Stimulated activated naive CD4-positive, alpha-beta T cell treated with Interleukin-2 at 50 U/mL for 16 hours (primary cell): Measurements from ENCODE around the gene NAV2.

Experiments
- DNase-seq: peaks from one replicate; lab custom pipeline; 2025; lab: John Stamatoyannopoulos, UW

NAV2 gene

GRCh38 chr11:19714387-19715363 lies 2.0 kb downstream of the NAV2 start:
- no peak for DNase-seq

DNA sequence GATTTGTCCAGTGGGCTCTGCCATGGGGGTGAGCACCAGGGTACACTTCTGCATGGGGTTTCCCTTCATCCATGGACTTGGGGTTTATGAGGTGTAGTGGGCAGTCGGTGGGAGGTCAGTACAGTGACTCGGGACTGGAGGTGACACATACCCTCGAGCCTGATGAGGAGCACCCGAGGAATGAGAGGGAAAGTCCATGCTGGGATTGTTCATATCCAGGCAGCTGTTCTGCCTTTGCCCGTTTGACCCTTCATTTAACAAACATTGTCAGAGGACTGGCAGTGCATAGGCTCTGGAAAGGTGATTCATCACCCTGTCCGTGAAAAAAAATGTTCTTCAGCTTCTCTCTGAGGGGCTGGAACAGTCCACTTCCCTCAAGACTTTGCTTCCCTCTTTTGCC lies 2.7 kb downstream of the NAV2 start:
- no peak for DNase-seq

DNA sequence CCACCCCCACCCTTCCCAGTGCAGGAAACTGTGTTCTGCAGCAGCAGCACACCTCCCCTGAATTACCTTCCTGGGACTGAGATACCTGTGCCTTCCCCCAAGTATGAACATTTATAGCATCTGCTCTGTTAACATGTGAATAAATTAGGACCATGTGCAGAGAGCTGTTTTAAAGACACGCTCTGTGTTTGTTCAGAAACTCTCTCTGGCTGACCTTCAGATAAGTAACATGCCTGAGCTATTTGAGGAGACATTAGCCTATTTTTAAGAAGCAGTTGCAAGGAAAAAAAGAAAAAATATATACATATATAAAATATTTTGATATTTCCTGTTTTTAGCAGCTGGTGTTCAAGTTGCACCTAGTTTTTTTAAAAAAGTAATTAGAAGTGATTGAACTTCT lies 5.4 kb downstream of the NAV2 start:
- no peak for DNase-seq

DNA sequence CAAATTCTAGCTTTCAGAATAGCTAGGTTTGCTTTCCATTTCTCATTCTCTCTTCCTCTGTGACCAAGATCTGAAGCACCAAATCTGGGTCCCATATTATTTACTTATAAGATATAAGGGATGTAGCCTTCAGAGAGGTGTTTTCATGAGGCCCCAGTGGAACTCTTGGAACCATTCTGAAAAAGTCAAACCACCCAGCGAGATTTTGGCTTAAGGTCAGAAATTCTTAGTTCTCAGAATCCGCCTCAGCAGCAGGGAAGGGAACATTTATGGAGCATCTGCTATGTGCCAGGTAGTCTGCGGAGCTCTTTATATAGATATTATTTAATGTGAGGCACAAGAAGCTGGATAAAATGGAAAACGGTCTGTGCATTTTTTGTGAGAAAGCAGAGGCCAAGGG lies 6.3 kb downstream of the NAV2 start:
- DNase-seq, result no peak

DNA sequence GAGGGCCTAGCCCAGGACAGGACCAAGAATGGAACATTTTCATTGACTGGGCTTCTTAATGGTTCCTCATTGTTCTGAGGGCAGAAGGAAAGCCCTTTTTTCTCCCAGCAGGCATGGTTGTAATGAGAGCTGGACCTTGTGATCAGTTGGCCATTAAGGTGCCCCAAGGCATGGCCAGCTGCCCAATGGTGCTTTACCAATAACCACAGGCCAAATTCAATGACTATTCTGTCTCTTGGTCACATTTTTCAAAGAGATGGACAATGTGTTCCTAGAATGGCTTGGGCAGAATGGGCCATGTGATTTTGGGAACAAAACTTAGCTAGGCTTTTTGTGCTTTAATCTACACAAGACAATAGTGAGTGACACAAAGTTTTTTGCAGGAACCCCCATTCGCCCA lies 7.3 kb downstream of the NAV2 start:
- no peak for DNase-seq

DNA sequence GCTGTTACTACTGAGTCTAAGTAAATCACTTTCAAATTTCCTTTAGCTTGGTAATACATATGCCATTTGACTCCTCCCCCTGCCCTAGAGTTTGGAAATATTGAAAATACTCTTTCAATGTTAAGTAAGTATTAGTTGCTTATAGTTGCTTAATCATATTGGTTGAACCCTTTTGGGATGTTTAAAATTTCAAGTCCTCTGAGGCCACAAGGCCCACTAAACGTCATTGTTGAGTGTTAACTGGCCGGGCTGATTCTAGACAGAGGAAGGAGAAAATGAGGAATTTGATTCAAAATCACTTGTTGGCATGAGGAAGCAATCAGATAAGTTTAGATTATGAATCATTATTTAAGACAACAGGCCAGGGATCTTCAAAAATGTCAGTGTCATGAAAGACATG lies 8.5 kb downstream of the NAV2 start:
- DNase-seq, result no peak

- no peak for DNase-seq
Measured at GRCh38 chr11:19722702-19723101, 10.1 kb downstream of the NAV2 start.

DNA sequence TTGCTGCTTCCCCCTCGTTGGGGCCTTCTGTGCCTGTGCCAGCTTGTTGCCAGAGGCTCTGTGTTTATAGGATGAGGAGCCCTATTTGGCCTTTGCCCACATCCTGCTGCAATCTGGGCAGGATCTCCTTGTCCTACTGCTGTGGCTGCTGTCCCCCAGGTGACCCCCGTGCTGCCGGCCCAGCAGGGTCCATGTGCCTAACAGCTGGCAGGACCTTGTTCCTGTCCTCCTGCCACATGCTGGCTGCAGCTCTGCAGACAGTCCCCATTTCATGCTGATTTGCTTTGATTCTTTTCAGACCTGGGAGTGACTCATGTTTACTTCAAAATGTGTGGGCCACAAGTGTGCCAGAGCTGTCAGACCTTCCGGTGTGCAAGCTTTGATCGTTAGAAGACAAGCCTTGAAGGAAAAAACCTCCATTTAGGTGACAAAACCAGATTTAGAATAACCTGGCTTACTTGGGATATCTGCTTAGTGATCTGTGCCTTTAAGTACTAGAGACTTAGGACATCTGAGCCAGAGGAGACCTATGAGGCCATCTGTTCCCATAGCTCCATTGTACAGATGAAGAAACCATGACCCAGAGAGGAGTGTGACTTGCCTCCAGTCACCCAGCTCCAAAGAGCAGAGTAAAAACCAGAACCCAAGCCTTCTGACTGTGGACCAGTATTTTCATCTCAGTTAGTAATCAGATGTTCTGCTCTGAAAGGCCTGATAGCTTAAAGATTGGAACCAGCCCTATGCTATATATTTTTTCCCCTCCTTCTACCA lies 11.1 kb downstream of the NAV2 start:
- peak; percentile 34 for DNase-seq

DNA sequence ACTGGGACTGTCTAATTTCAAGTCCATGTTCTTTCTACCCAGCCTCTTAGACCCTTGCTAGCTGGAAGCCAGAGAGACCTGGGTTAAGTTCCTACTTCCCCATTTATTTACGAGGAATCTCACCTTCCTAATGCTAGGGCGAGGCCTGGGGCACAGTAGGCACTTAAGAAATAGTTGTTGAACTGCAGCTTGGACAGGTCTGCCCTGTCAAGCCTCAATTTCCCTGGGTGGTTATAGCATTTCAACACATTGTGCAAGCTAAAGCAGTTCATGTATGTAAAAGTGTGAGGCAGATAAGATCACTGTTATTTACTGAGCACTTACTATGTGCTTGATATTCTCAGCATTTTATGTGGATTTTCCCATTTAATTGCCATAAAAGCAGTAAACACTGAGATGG lies 12.1 kb downstream of the NAV2 start:
- DNase-seq, result no peak

- no peak for DNase-seq
Measured at GRCh38 chr11:19725379-19726079, 12.9 kb downstream of the NAV2 start.

DNA sequence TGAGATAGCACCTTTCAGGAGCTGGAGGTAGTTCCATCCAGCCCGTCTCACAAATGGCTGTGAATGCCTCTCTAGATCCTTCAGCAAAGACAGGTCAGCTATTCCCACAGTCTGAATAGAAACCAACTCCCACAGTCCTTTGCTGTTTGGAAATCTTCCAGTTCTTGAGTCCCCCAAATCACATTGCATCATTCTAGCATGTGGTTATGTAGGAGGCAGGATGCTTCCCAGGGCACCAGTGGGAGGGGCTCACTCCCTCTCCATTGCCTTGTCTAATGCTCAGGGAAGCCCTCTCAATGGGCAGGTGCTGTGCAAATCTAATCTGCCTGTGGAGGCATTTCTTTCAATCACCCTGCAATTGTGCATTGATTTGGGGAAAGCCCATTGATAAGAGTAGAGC lies 14.6 kb downstream of the NAV2 start:
- no peak for DNase-seq

DNA sequence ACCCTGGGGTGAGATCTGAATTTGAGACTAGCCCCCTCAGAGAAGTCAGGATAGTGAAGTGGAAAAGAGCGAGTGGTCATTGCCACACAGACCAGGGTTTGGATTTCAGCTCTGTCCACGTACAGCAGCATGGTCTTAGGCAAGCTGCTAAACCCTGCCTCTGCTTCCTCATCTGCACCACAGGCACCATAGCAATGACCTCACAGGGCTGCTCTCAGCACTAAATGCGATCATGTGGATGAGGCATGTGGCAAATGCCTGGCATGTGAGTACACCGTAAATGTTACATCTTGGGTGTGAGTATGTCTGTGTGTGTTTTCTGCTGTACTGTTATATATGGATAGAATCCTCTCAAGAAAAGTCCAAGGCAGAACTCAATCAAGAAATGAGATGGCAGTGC lies 15.8 kb downstream of the NAV2 start:
- no peak for DNase-seq

DNA sequence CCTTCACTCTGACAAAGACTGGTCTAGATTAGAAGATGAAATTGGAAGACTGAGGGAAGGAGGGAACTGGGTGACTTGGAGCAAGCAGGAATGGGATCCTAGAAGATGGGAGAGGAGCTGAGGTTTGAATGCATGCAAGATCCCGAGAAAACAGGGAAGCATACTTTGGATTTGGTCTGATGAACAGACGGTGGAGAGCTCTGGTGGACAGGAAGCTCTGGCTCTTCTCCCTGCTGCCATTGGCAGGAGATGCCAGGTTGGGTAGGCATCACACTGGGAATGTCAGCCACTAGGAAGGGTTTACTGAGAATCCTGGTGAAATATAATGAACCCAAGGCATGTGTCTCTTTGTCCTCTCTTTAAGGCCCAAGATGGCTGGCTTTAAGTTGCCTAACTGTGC lies 16.5 kb downstream of the NAV2 start:
- DNase-seq, result no peak

DNA sequence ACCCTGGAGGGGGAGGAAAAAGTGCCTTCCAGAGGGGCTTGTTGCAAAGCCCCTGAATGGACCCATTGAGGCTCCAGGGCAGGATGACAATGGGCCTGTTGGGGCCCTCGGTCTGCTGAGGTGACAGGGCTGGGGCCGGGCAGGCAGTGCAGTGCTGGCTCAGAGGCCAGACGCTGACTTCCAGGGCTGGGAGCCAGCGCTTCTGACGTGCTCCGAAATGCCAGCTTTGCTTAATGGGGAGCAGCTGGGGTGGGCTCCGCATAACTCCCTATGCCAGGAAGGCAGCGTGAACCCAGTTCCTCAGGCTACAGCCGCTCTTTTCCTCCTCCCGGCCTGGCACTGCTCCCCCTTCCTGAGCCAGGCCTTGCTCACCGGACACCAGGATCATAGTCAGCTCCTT lies 17.7 kb downstream of the NAV2 start:
- no peak for DNase-seq

GRCh38 chr11:19734171-19734570 lies 21.5 kb downstream of the NAV2 start:
- no peak for DNase-seq

DNA sequence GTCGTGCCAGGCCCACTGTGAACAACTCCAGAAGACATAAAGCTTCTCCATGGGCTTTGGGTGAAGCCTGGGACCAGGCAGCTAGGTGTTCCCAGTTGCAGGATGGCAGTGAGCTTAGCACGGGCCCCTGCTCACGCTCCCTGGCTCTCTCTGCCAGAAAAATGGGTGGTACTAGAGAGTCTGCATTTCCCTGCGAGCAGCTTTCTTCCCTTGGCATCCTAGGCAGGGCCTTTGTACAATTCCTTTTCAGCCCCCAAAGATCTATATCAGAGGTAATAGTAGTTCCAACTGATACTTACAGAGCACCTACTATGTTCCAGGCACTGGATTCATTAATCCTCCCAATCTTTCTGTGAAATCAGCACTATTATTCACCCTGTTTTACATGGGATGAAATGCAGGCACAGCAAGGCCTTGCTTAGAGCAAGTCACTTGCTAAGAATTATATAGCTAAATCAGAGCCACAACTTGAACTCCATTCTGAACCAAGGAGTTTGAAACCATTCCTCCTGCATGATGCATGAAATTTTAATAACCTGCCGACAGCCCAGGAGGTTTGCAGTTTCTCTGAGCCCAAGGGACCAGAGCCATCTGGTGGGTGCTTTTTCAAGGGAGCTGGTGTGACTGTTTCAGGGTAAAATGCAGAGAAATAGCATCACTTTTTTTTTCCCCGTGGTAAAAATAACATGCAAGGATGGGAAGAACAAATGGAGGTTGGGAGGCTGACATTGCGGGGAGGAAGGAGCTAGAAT lies 22.7 kb downstream of the NAV2 start:
- no peak for DNase-seq

DNA sequence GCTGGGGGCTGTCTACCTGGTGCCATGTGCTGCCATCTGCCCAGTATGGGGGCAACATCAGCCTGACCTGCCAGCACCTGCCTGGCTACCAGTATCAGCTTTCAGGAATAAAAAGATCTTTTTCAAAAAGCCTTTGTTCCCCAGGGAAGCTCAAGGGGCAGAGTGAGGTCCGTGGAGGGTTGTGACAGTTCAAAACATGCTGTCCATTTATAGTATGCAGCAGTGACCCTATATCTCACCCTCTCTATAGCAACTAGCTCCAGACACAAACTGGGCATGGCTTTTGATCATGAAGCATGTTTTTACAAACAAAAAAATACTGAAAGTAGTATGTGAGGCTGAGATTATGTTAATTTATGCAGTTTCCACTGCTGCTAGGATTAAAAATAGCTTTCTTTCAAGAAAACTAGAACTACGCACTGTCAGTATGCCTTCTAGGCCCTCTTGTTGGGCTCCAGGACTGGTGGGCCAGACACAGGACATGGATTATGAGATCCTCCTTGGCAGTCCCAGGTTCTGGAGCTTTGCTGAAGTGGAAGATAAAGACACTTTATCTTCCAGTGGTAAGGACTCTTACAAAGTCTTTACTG lies 23.4 kb downstream of the NAV2 start:
- no peak for DNase-seq

- no peak for DNase-seq
Measured at GRCh38 chr11:19736831-19737230, 24.2 kb downstream of the NAV2 start.

DNA sequence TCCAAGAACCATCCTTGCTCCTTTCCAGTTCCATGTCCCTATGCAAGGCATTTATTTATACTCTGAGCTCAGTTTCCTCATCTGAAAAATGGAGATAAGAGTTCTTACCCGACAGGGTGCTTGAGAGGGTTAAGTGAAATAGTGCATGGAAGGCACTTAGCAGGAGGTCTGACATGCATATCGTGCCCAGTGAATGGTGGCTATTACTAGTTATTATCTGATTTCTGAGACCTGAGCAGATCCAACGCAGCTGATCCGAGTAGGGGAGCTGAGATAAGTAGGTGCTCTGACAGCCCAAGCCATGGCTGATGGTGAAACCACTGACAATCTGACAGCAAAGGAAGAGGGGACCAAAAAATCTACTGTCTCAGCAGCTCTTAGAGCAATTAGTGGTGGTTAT lies 24.9 kb downstream of the NAV2 start:
- DNase-seq, result no peak

DNA sequence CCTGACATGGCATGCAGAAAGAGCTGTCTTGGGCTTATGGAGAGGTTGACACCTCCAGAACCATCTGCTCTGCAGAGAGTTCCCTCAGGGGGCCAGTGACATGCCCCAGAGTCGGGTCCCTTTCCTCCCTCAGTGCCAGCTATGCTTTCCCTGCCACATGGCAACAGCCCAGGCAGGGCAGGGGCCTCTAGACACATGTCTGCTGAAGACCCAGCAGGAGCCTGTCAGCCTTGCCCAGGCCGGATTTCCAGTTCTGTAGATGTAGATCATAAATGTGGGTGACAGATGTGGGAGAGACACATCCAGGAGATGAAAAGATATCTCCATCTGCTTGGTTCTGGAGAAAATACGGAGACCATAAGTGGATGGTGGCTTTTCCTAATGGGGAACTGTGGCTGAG lies 25.5 kb downstream of the NAV2 start:
- DNase-seq, result no peak

DNA sequence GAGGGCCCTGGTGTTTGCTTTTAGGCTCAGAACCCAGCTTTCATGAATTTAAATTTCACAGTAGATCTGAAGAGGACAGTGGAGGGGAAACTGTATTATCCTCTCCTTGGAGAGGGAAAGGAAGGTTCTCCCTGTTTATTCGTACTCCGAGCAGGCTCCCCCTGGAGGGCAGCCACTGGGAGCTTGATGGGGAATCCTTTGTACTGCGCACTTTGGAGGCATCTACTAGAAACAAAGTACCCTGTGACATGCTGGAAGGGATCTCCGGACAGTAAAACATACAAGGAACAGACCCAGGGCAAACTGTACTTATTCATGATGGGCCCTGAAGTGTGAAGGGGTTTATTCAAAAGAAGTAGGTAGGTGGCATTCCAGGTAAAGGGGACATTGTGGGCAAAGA lies 27.2 kb downstream of the NAV2 start:
- DNase-seq, result no peak

GRCh38 chr11:19740586-19740985 lies 27.9 kb downstream of the NAV2 start:
- no peak for DNase-seq
